ENCODE measurements around the gene TCERG1L.

Gene TCERG1L

DNA sequence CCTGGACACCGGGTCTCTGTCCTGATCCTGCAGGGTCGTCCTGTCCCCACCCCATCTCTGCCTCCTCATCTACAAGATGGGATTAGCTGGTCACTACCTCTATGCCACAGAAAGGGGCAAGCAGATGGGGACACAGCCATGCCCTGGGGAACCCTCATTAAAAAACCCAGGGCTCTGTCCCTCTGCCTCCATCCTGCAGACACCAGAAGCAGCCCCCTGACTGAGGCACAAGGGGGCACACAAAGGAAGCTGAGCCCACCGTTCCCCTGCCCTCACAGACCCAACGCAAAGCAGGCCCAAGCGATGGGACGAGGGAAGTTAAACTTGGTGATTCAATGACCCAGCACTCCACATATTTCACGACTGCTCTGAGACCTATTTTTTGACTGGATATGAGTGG lies 142.4 kb downstream of the TCERG1L start:
- TF ChIP-seq GATA2 (IDR thresholded peaks at IDR 0.05; ENCODE audit: low read depth, low read length) (no peak), GATA3 (IDR thresholded peaks at IDR 0.05; ENCODE audit: low read depth, low read length) (no peak)

DNA sequence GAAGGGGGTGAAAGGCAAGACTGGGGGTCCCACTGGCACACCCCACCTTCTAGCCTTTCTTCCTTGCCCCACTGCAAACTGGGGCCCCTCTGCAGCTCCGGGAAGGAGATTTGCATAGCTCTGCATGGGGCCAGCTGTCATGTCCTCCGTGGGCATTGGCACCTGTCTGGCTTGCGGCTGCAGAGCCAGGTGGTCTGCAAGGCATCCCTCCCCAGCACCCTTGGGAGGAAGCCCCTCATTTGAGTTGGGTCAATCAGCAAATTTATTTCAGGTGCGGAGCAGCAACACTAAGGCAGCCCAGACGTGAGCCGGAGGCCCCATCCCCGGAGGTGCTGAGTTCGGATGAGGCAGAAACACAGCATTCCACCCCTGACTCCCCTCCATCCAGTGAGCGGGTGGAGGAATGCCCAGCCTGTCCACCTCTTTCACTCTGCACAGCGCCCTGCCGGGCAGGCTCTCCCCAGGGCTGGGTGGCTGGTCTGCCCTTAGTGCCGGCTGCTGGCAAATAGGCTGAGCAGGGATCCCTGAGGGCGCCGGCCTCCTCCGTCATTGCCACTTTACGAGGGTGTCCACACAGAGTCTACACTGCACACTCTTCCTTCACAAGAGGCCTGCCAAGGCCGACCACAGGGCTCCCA lies 143.2 kb downstream of the TCERG1L start:
- no peak for TF ChIP-seq GATA2 (IDR thresholded peaks at IDR 0.05; ENCODE audit: low read depth, low read length)

GRCh38 chr10:131167036-131167860 lies 144.3 kb downstream of the TCERG1L start:
- TF ChIP-seq GATA3 (IDR thresholded peaks at IDR 0.05; ENCODE audit: low read depth, low read length): no peak
- TF ChIP-seq GATA2 (IDR thresholded peaks at IDR 0.05; ENCODE audit: low read depth, low read length): no peak

DNA sequence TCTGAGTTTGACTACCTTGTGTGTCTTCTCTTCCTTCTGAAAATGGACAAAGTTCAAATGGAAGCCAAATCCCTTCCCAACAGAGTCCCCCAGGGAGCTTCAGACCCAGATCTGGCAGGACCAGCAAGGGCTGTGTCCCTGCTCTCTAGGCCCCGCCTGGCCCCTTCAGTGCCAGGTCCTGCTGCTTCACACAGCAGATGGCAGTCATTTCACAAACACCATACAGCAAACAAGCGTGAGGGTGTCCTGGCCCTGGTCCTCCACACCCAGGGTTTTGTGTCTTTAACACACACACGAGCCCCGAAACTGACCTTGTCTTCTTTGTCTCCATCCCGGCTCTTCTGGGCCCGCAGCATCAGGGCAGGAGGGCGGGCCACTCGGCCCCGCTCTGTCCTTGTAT lies 145.0 kb downstream of the TCERG1L start:
- TF ChIP-seq GATA2 (IDR thresholded peaks at IDR 0.05; ENCODE audit: low read depth, low read length) (no peak), GATA3 (IDR thresholded peaks at IDR 0.05; ENCODE audit: low read depth, low read length) (no peak)

- no peak for TF ChIP-seq GATA2 (IDR thresholded peaks at IDR 0.05; ENCODE audit: low read depth, low read length)
- no peak for TF ChIP-seq GATA3 (IDR thresholded peaks at IDR 0.05; ENCODE audit: low read depth, low read length)
These were observed 146.4 kb downstream of the TCERG1L start for GRCh38 chr10:131165092-131165491.

DNA sequence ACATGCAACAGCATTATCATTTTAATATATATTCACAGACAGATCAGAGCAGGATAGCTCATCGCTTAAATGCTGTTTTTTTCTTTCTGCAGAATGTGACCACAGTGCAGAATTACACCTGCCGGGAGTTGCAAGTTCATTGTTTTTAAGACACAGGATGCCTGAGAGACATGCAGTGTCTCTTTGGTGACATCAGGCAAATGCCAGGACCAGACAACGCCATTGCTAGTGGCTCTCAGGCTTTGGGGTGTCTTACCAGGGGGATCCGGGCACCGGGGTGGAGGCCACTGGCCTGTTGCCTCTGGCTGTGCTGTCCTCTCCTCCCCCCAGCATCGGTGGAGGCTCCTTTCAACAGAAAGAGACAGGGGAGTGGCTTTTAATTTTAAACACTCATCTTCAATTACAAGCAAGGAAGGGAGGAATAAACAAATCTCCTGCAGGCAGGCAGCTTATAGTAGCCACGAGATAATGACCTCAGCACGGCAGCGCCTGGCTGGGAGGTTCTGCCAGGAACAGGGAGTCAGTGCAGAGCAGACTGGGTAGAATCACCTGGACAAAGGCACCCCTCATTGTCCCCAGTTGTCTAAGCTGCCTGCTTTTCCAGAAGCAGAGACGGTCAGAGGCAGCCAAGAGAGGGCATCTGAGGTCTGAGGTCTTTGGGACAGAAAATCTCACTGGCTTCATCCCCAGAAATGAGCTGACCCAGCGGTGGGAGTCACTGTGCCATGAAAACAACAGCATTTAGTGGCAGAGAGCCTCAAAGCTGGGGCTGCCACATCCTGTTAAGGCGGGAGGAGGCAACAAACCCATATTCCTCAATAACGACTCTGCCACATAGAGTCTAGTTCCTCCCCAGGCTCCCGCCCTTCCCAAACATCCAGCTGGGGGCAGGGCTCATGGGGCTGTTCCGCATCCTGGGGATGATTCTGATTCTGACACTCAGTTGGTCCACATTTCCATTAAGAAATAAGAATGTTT lies 148.4 kb downstream of the TCERG1L start:
- TF ChIP-seq GATA3 (IDR thresholded peaks at IDR 0.05; ENCODE audit: low read depth, low read length) (no peak), GATA2 (IDR thresholded peaks at IDR 0.05; ENCODE audit: low read depth, low read length) (no peak)

- TF ChIP-seq GATA2 (IDR thresholded peaks at IDR 0.05; ENCODE audit: low read depth, low read length) (no peak), GATA3 (IDR thresholded peaks at IDR 0.05; ENCODE audit: low read depth, low read length) (no peak)
These were observed 149.3 kb downstream of the TCERG1L start for GRCh38 chr10:131162211-131162610.

- TF ChIP-seq GATA2 (IDR thresholded peaks at IDR 0.05; ENCODE audit: low read depth, low read length) (no peak), GATA3 (IDR thresholded peaks at IDR 0.05; ENCODE audit: low read depth, low read length) (no peak)
These were observed 150.4 kb downstream of the TCERG1L start for GRCh38 chr10:131161087-131161486.

DNA sequence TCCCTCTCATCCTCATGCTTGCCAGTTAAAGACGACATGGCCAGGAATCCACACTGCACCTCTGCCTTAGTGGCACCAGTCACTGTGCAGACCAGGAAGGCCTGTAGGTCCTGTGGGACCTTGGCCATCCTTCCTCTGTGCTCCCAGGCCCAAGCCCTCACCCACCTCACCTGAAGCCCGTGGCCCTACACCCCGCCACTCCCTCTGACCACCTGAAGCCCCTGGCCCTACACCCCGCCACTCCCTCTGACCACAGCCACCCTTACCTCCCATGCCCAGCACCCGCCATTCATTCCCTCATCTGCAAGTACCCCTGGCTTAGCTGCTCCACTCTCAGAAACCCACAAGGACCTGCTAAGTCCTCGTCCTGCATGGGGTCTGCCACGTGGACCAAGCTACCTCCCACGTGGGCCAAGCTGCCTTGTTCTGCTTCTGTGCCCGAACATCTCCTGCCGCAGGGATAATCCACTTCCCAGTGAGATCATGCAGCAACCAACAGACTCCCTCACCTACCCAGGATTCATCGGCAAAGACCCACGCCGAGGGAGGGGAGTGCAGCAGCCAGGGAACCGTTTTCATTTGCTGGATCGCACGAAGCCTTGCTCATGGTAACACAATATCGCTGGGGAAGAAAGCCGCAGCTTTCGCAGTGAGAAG lies 151.2 kb downstream of the TCERG1L start:
- TF ChIP-seq GATA3 (IDR thresholded peaks at IDR 0.05; ENCODE audit: low read depth, low read length) (no peak), GATA2 (IDR thresholded peaks at IDR 0.05; ENCODE audit: low read depth, low read length) (no peak)

GRCh38 chr10:131159771-131160170 lies 151.8 kb downstream of the TCERG1L start:
- TF ChIP-seq GATA3 (IDR thresholded peaks at IDR 0.05; ENCODE audit: low read depth, low read length) (no peak), GATA2 (IDR thresholded peaks at IDR 0.05; ENCODE audit: low read depth, low read length) (no peak)

DNA sequence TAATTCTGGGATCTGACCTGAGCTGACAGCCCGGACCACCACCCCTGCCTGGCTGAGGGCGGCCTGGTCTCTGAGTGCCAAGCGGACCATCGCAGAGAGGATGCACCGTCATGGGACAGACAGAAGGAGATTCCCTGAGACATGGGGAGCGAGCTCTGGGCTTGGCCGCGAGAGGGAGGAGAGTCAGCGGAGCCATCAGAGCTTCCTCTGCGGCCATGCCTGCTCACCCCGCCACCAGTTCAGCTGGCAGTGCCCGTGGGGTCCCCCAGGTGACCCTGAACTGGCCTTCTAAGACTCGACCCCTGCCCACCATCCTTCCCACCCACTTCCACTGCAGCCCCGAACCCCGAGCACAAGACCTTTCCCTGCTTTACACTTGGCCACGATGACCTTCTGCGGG lies 152.8 kb downstream of the TCERG1L start:
- TF ChIP-seq GATA2 (IDR thresholded peaks at IDR 0.05; ENCODE audit: low read depth, low read length) (no peak), GATA3 (IDR thresholded peaks at IDR 0.05; ENCODE audit: low read depth, low read length) (no peak)

DNA sequence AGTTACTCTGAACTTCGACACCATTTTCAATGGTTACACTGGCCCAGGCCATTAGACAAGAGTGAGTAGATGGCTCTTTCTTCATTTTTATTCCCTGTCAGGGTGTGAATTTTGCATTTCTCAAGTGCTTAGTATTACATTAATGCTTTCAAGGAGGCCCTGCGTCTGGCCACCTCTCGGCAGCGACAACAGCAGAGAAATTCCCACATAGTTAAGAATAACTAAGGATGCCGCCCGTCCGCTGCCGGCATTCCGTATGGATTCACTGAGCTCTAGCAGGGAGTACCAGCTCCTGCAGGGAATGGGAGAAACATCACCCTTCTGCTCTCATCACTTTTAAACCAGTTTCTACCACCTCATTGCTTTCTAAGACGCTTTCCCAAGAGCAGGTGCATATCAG lies 153.6 kb downstream of the TCERG1L start:
- TF ChIP-seq GATA2 (IDR thresholded peaks at IDR 0.05; ENCODE audit: low read depth, low read length) (no peak), GATA3 (IDR thresholded peaks at IDR 0.05; ENCODE audit: low read depth, low read length) (no peak)

DNA sequence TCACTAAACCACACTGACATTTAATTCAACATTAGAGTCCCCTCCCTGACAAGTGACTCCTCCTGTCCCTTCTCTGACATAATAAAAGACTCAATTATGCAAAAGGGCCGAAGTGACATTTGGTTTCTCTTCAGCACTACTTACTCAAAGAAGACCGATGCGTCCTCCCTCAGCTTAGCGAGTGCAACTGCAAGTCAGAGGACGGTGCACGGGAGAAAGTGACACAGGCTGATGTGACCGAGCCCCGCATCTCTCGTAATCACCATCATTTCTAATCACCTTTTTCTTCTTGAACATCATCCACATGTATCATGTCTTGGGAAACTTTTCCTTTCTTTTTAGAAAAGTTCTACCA lies 155.7 kb downstream of the TCERG1L start:
- TF ChIP-seq GATA3 (IDR thresholded peaks at IDR 0.05; ENCODE audit: low read depth, low read length) (no peak), GATA2 (IDR thresholded peaks at IDR 0.05; ENCODE audit: low read depth, low read length) (no peak)
